T-helper 2 cell (primary cell): Measurements from ENCODE around the gene SNAPC5.
"Not testable (repeated sequence)": the region's sequence is repeated elsewhere in the genome, so short reads cannot be mapped to it uniquely, and the experiment has no call there.

ENCODE experiments used
- DNase-seq, 5 experiments: peaks; one replicate each; pipeline versions ENCODE4 v3.0.0 to v3.0.0-alpha.2; 2012 to 2022
- total RNA-seq, 2 donors: gene quantifications; one replicate each; lab custom pipeline; 2026; lab: John Stamatoyannopoulos, UW

SNAPC5 gene, protein sequence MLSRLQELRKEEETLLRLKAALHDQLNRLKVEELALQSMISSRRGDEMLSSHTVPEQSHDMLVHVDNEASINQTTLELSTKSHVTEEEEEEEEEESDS
- 12.5 to 22.6 reads per million in 2 donors for total RNA-seq

DNA sequence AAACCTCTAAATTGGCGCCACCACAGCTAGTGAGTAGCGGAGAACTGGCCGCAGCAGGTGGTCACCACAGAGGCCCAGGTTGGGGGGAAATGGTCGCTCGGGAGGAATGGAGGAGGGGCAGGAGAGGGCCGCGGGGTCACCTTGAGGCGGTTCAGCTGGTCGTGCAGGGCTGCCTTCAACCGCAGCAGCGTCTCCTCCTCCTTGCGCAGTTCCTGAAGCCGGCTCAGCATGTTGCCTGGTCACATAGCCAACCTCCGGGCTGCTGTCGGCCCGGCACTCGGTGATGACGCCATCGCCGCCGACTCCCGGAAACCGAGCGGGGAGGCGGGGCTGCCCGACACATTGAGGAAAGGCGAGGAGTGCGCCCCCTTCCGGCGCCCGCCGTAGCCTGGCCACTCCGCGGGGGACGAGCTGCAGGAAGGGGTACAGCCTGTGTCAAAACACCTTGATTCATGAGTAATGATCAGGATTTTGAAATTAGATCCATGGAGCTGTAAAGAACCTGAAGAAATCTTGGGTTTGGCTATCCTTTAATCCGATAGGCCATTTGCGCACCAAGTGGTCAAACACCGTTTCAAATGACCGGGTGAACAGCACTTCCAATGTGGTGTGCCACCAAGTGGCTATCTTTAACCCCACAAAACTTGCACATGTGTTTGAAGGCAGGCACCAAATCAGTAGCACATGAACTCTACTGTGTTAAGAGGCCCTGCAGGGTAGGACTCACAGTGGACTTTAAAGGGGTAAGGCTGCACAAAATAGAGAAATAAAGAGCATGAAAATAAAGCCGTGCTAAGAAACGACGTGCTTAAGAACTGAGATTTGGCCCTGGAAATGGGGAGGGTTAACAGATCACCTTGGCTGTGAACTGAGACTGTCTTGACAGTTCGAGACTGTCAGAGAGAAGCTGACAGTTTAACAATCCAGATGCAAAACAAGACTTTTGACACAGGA lies at the start of gene SNAPC5:
TSS of gene SNAPC5 (minus strand) at position 261 of the 954 bp plus-strand sequence. CDS start at position 230, 31 bp downstream.
- peak; percentile 95 to 98 (median 97) for DNase-seq

GRCh38 chr15:66545255-66545654 lies 47.7 kb upstream of the SNAPC5 start:
- no peak for DNase-seq

DNA sequence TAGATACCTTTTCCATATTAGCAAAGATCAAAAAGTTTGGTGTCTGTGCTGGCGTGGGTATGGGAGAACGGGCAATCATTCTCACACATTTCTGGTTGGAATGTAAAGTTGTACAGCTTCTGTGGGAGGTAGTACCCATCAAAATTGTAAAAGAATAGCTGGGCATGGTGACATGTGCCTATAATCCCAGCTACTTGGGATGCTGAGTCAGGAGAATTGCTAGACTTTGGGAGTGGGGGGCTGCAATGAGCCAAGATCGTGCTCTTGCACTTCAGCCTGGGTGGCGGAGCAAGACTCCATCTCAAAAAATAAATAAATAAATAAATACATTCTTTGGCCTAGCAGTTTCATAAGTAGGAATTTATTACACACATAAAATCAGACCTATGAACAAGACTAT lies 45.3 kb upstream of the SNAPC5 start:
- no peak for DNase-seq

GRCh38 chr15:66535056-66535455 lies 37.5 kb upstream of the SNAPC5 start:
- DNase-seq: no peak

GRCh38 chr15:66524838-66525237 lies 27.3 kb upstream of the SNAPC5 start:
- DNase-seq: no peak

DNA sequence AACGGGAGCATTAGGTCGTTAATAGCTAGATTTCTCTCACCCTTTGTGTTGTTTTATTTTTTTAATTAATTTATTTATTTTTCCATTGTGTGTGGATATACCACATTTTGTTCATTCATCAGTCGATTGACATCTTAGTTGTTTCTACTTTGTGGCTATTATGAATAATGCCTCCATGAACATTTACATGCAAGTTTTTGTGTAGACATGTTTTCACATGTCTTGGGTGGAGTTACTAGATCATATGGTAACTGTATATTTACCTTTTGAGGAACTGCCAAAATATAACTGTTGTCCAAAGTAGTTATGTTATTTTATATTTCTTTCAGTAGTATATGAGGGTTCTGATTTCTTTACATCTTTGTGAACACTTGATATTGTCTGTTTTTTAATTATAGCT lies 26.4 kb upstream of the SNAPC5 start:
- DNase-seq: no peak

DNA sequence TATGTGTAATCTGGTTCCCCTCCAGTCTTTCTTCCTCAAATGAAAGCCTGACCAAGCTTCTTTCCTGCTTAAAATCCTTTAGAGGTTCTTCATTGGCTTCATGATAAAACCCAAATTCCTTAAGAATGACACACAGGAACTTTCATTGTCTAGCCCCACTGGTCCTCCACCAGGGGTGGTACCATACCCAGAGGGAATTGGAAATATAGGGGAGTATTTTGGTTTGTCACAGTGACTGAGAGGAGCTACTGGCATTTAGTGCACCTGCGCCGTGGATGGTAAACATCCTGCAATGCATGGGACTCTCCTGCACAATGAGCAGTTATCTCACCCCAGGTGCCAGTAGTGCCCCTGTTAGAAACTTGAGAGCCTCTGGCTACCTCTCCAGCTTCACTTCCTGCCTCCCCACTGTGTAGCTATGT lies 18.4 kb upstream of the SNAPC5 start:
- no peak for DNase-seq

- no peak for DNase-seq
These were observed 17.0 kb upstream of the SNAPC5 start for GRCh38 chr15:66514586-66514985.

- DNase-seq: peak in 1 of 5 experiments; percentile 72
These were observed 10.8 kb upstream of the SNAPC5 start for GRCh38 chr15:66508293-66508883.

DNA sequence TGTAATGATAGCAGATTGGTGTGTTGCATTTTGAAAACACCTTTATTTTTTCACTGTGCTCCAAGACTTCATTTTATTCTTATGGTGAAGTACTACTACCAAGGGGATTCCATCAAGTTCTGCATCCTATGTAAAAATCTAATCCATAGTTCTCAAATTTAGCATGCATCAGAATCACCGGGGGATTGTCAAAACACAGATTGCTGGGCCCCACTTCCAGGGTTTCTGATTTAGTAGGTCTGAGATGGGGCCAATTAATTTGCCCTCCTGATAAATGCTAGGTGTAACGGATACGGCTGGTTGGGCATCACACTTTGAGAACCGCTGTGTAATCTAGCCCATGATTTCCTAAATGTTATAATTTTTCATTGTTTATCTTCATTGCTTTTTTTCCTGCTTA lies 8.3 kb upstream of the SNAPC5 start:
- DNase-seq: peak in 1 of 5 experiments; percentile 33

DNA sequence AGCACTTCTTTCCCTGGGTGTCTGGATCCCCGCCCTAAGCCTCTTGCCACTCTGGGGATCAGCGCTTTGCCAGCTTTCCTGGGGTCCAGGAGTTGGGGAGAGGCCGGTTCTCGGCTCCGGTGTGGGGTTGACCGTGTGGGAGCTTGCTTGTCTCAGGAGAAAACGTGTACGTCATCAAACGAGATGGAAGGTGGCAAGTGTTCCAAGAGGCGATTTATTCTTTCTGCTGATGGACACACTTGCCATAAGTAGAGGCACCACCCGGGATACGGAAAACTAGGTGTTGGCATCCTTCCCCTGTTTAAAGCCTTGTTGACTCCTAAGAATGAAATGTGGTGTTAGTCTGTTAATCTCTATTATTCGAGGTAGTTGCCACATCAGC lies 7.9 kb upstream of the SNAPC5 start:
- no peak for DNase-seq

DNA sequence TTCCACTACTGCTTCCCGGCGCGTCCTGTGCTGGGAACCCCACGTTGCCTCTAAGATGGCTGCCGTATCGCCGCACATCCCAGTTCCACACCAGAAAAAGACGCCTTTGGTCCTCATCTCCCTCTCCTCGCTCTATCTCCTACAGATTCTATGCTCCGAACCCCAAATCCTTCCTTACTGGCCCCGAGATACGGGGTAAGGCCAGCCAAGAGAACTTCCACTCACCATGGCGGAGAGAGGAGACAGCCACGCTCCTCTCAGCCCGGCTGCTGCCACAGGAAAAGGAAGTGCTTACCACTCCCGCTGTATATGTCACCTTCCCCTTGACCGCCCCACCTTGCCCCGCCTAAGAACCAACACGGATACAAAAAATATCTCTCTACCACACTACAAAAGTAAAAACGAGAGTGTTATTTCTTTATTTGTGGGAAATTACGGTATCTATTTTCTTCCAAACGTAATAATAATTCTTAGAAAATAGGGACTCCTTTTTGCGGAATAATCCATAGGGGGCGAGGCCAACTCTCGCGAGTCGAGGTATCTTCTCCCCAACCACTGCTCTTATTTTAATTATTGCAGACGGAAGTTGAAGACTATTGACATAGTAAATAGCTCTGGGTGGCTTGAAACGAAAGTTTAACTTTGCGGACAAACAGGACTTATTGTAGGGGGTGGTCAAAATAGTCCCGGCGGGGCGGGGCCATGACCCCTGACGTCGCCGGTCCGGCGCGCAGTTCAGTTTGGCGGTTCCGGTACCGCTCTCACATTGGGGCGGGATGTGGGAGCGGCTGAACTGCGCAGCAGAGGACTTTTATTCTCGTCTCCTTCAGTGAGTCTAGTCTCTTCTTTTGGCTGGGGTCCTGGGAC lies 7.2 kb upstream of the SNAPC5 start, which contains the start of the genes RPL4 and ZWILCH:
TSS of gene RPL4 (minus strand) at position 293 of the 867 bp plus-strand sequence. CDS start at position 228, 65 bp downstream.
TSS of gene ZWILCH (plus strand) at position 764 of the 867 bp plus-strand sequence. CDS start at position 777, 13 bp downstream.
- DNase-seq: peak; percentile 65 to 89 (median 80)

GRCh38 chr15:66503780-66504562 lies 6.4 kb upstream of the SNAPC5 start:
- DNase-seq: no peak

- DNase-seq: peak in 1 of 5 experiments; percentile 34
These were observed 5.6 kb upstream of the SNAPC5 start for GRCh38 chr15:66503041-66503648.

DNA sequence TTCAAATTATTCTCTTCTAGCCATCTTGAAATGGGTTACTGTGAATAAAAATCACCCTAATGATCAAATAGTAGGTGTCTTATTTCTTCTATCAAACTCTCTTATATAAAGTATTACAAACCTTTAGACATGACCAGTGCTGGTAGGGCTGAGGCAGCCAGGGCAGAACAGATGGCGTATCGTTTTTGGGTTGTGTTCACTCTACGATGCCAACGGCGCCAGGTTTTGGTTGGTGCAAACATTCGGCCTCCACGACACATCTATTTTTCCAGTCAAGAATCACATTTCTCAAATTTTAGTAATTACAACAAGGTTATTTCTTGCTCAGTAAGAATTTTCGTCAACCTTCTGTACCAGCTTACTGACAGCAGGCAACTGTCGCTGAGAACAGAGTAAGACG lies 4.9 kb upstream of the SNAPC5 start:
- DNase-seq: no peak

DNA sequence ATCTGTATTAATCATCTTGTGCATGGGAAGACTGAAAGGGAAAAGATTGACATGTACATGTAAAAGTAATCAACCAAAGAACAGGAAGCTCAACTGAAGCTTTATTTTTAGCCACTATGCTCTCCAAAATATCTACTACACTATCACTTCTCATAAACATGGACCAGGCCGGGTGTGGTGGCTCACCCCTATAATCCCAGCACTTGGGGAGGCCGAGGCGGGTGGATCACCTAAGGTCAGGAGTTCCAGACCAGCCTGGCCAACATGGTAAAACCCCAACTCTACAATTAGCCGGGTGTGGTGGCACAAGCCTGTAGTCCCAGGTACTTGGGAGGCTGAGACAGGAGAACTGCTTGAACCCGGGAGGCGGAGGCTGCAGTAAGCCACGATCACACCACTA lies 2.8 kb upstream of the SNAPC5 start:
- DNase-seq: not testable (repeated sequence)

DNA sequence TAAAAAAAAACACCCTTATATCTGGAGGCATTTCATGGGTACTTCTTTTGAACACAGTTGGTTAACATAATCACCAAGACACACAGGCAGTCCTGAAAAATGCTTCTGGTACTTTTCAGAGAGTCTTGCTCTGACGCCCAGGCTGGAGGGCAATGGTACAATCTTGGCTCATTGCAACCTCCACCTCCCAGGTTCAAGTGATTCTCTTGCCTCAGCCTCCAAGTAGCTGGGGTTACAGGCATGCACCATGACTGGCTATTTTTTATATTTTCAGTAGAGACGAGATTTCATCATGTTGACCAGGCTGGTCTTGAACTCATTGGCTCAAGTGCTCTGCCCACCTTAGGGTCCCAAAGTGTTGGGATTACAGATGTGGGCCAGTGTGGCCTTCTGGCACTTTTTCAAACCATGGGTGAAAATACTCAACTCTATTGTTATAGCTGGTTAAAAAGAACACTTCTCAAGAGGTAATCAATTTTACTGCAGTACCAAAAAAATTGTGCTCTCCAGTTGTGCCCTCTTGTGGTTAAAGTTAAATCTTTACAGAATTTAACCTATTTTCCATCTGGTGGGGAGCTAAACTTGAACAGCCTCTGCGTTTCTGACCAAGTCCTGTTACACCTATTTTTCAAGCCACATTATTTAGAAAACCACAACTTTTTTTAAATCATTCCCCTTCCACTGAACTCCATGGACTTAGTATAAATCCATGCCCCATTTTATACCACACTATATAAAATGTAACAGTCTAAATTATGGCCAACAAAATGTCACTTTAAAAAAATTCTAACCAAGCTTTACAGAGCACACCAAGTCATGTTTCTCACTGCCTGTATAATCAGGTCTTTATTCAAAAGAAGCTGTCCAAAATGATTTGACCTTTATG lies 1.2 kb upstream of the SNAPC5 start:
- peak in 2 of 5 experiments; percentile 24 to 67 for DNase-seq

DNA sequence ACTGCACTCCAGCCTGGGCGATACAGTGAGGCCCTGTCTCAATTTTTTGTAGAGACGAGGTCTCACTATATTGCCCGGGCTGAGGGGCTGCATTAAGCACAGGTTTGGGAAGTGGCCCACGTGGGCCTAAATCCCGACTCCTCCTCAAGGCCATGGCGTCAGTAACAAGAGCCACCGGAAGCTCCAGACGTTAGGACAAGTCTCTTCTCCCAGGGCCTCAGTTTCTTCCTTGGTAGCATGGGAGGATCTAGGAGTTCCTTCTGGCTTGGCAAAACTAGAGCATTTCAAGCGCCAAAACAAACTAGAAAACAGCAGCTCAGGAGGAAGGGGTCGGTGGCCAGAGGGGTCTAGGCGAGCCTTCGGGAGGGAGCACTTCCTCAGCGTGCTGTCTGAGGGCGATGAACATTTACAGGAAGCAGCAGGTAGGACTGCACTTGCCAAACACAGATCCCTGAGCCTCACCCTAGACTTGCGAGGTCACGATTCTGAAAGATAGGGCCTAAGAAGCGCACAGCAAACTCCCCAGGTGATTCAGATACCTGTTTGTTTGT lies 536 bp downstream of the SNAPC5 start:
- DNase-seq: no peak

DNA sequence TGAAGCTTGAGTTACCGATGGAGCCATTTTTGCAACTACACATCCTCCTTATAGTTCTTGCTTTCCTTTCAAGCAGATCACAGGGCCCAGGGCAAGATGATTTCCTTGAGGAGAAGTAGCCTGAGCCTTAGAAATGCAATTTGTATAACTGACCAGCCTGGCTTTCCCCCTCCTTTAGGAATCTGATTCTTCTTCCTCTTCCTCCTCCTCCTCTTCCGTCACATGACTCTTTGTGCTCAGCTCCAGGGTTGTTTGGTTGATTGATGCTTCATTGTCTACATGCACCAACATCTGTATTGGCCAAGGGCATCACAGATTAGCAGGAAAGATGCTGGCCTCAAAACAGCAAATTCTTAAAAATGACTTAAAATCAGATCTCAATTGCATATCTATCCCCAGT lies 3.3 kb downstream of the SNAPC5 start:
- no peak for DNase-seq

- no peak for DNase-seq
These were observed 5.7 kb downstream of the SNAPC5 start for GRCh38 chr15:66491846-66492245.
